ENCODE data around the gene MCMBP.
"Not testable (repeated sequence)": the region's sequence is repeated elsewhere in the genome, so short reads cannot be mapped to it uniquely, and the experiment has no call there.

The MCMBP gene

DNA sequence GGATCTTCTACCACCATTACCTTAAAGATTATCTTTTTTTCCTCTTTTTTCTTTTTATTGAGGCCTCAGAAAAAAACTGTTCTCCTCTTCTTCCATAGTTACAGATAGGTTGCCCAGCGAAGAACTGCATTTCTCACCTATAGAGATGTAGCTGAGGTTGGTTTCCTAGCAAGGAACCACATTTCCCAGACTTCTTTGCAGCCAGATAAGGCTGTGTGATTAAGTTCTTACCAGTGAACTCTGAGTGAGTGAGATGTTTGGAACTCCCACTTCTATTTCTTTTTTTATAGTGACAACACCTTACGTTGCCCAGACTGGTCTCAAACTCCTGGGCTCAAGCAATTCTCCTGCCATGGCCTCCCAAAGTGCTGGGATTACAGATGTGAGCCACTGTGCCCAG, 5.9 kb upstream of the MCMBP start:
- no peak for DNase-seq (ENCODE audit: low spot score)

- peak; percentile 89 for DNase-seq (ENCODE audit: low spot score)
These were observed 428 bp upstream of the MCMBP start for GRCh38 chr10:119872860-119873681.

GRCh38 chr10:119871881-119872609, 598 bp downstream of the MCMBP start:
- peak; percentile 64 for DNase-seq (ENCODE audit: low spot score)

- not testable (repeated sequence) for DNase-seq (ENCODE audit: low spot score)
These were observed 3.2 kb downstream of the MCMBP start for GRCh38 chr10:119869398-119869797.

DNA sequence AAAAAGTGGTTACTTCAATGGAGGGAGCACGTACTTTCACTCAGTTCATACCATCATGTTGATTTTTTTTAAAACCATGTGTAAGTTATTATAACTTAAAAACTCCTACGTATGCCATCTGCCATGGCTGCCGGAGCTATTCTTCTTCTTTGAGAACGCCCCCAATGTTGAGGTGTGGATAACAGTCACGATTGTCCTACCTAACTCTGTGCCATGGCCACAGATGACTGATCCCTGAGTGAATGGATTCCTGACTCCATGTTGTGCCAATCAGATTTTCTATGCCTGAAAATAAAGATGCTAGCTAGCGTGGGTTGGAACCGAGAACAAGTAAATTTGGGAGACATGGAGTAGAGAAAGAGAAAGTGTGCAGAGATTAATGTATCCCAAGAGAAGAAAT, 5.3 kb downstream of the MCMBP start:
- DNase-seq (ENCODE audit: low spot score) = no peak

DNA sequence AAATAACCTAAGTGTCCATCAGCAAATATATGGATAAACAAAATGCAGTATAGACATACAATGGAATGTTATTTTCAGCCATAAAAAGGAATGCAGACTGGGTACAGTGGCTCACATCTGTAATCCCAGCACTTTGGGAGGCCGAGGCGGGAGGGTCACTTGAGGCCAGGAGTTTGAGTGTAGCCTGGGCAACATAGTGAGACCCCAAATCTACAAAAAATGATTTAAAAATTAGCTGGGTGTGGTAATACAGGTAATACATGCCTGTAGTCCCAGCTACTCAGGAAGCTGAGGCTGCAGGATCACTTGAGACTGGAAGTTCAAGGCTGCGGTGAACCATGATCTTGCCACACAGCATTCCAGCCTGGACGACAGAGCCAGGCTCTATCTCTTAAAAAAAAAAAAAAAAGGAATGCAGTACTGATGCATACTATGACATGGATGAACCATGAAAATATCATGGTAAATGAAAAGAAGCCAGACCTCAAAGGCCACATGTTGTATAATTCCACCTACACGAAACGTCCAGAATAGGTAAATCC, 6.9 kb downstream of the MCMBP start:
- DNase-seq (ENCODE audit: low spot score) = no peak

- DNase-seq (ENCODE audit: low spot score) = no peak
These were observed 8.6 kb downstream of the MCMBP start for GRCh38 chr10:119863951-119864565.

DNA sequence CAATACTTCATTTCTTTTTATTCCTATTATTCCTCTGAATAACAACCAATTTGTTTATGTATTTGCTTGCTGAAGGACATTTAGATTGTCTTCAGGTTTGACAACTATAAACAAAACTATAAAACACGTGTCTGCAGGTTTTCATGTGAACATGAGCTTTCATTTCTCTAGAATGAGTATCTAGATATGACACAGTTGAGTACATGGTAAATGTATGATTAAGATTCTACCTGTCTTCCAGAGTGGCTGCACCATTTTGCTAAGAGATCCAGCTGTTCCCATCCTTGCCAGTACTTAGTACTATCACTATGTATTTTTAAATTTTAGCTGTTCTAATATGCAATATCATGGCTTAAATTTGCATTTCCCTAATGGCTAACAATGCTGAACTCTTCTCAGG, 10.1 kb downstream of the MCMBP start:
- no peak for DNase-seq (ENCODE audit: low spot score)

GRCh38 chr10:119860866-119861607, 11.6 kb downstream of the MCMBP start:
- DNase-seq (ENCODE audit: low spot score) = no peak

GRCh38 chr10:119859420-119860258, 13.0 kb downstream of the MCMBP start:
- DNase-seq (ENCODE audit: low spot score) = no peak

DNA sequence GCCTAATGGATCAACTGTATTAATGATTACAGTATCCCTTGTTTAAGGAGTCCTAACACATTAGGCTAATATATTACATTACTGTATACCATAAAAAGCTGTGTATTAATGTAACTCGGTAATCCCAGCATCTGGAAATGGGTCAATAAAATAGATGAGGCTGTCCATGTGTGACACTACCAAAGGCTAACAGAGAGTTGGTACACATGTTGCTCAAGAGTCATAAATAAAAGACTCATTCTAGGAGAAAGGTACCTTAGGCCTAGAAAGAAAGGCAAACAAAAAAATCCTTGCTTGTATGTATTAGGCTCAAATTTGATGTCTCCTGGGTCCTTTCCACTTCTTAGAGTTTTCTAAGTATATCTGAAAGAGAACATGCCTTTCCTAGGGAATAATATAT, 14.6 kb downstream of the MCMBP start:
- no peak for DNase-seq (ENCODE audit: low spot score)

GRCh38 chr10:119853574-119853973, 19.1 kb downstream of the MCMBP start:
- no peak for DNase-seq (ENCODE audit: low spot score)

- no peak for DNase-seq (ENCODE audit: low spot score)
These were observed 19.8 kb downstream of the MCMBP start for GRCh38 chr10:119852822-119853221.

DNA sequence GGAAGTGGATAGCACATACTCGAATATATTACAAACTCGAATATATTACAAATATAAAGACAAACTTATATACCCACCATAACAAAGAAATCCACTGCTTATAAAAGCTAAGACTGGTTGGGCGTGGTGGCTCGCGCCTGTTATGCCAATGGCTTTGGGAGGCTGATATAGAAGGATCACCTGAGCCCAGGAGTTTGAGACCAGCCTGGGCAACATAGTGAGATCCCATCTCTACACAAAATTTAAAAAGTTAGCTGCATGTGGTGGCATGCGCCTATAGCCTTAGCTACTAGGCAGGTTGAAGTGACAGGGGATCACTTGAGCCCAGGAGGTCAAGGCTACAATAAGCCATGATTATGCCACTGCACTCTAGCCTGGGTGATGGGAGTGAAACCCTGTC, 20.4 kb downstream of the MCMBP start:
- no peak for DNase-seq (ENCODE audit: low spot score)

- no peak for DNase-seq (ENCODE audit: low spot score)
These were observed 22.7 kb downstream of the MCMBP start for GRCh38 chr10:119849944-119850343.

DNA sequence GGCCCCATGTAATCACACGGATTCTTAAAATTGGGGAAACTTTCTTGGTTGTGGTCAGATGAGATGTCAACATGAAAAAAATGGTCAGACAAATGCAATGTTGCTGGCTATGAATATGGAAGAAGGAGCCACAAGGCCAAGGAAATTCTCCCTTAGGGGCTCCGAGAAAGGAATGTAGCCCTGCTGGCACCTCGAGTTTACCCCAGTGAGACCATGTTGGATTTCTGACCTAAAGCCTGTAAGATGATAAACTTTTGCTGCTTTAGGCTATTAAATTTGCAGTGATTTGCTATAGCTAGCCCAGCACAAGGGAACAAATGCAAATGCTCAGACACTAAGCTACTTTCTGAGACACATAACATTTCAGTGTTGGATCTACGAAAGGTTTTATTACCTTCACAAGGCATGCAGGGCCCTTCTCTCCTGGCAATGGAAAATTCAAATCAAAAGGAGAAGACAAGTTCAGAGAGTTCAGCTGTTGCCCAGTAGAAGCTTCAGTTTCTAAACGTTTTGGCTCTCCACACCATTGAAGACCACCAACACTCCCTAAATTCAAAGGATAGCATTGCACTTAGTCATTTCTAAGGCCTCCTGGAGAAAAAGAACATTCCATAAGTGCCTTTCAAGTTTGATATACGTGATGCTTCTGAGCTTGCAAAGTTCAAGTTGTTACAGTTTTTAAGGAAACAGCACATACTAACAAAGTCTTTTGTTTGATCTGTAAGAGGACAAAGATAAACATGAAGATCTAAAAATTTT, 23.4 kb downstream of the MCMBP start:
- no peak for DNase-seq (ENCODE audit: low spot score)

GRCh38 chr10:119845656-119846055, 27.0 kb downstream of the MCMBP start:
- DNase-seq (ENCODE audit: low spot score) = no peak

DNA sequence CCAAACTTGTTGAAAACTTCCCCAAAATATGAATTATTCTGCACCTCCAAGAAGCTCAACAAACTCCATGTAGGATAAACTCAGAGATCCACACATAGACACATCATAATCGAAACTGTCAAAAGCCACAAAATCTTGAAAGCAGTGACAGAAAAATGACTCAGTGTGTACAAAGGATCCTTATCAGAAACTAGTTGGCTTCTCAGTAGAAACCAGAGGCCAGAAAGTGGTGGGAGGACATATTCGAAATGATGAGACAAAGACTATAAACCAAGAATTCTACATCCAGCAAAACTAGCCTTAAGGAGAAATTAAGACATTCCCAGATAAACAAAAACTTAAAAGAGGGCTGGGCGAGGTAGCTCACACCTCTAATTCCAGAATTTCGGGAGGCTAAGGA, 38.5 kb downstream of the MCMBP start:
- no peak for DNase-seq (ENCODE audit: low spot score)

- no peak for DNase-seq (ENCODE audit: low spot score)
These were observed 39.7 kb downstream of the MCMBP start for GRCh38 chr10:119832951-119833350.

DNA sequence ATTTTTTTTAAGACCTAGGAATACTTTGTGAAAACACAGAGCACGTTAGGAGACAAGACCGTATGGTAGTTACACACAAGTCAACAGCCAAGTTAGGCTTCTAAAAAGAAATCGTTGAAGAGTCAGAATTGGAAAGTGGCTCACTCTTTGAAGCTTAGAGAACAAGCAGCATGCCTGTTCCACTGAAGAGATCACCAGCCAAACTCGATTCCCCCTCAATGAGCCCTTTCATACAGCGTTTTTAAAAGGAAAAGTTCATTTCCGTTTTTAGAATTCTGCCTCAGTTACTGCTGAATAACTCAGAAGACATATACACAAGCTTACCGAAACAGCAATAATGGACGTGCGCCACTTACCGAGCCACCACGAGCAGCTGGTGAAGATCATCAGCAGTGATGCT, 41.0 kb downstream of the MCMBP start:
- no peak for DNase-seq (ENCODE audit: low spot score)
